NCI-H526 treated with DMSO at 0.1 percent for 48 hours (cell line): ENCODE data around the gene CLASP1.
A peak's percentile ranks its signal among the peaks of the same experiment; 100 is the strongest.
"Not testable (repeated sequence)": the region's sequence is repeated elsewhere in the genome, so short reads cannot be mapped to it uniquely, and the experiment has no call there.

Source experiments
- DNase-seq: peaks from one replicate; lab custom pipeline; 2025; lab: John Stamatoyannopoulos, UW

CLASP1 gene

GRCh38 chr2:121349721-121350401 is 299.4 kb downstream of the CLASP1 start:
- no peak for DNase-seq

DNA sequence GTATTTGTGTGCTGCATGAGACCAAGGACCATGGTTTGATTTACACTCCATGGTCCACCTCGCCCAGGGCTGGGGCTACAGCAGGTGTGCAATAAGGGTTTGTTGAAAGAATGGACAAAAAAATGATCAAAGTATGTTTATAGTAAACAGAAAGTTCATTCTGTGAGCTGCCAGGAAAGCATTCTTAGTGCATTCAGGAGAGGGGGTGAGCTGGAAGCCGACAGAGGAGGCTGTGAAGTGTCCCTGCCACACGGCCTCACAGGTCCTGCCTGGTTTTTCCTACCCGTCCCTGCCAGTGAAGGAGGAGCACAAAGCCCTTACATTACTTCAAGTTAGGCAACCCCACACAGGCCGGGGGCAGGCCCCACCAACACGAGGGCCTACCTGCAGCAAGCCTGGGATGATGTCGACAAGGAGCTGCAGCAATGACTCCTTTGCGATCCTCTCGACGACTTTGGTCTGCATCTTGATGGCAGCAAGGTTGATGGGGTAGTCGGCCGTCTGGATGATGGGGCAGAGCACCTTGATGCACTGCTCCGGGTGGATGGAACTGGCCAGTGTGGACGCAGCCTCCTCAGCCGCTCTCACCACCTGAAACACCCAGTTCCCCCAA is 301.0 kb downstream of the CLASP1 start:
- no peak for DNase-seq

DNA sequence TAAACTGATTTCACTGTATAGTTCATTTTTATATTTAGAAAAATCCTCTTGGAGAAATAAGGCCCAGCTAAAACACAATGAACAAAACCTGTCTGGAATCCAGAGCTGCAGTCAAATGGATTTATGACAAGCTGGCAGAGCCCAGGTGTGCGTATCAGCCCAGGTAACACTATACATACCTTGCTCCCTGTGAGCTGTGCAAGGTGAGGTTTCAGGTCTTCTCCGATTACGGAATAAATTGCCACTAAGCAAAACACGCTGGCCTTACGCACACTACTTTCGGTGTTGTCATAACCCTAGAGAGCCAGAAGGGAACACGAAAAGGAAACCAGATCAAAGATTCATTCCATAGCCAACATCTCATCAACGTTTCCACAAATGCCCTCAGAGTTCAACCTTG is 302.4 kb downstream of the CLASP1 start:
- DNase-seq = peak; percentile 50

DNA sequence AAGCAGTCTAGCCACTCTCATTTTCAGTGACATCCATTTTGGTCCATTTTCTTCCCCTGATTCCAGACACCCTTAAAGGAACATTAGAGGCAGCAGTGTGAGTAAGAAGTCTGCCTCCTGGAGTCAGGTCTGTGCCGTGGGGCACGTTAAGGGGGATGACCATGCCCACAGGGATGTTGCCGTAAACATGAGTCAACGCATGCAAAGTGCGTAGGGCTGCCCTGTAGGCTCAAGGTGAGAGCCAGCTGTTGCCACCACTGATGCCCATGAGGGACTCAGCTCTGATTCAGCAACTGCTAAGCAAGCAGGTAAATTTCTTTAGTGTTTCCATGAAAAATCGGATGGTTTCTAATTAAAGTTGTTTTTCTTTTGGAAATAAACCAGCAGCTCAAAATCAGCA is 302.9 kb downstream of the CLASP1 start:
- DNase-seq = no peak

DNA sequence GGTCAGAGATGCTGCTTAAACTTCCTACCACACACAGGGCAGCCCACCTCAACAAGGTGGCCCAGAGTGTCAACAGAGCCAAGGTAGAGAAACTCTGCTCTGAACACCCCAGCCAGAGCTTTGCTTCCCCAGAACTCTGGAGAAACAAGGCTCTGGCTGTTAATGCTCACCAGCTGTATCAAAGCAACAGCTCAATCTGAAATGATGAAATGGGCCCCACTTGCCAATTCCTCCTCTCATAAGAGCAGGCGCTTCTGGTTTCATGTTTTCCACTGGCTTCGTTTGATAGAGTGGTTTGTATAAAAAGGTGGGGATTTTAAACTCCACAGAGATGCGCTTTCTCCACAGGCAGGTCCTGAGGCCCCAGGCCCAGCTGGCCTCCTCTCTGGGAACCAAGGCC is 303.4 kb downstream of the CLASP1 start:
- DNase-seq = no peak

DNA sequence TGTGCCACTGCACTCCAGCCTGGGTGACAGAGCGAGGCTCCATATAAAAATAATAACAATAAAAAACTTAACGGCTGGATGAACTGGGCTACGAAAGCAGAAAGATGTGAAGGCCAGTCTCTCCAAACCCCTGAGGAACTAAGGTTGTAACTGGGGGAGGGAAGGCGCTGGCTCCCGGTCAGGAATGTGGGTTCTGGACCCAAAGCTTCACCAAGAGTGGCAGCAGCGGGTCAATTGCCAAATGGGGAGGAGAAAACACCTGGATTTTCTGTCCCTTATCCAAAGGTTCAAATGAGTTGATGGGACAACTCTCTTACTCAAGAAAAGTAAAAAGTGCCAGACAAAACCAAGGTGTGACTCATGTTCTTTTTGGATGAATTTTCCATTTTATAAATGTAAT is 304.2 kb downstream of the CLASP1 start:
- no peak for DNase-seq

DNA sequence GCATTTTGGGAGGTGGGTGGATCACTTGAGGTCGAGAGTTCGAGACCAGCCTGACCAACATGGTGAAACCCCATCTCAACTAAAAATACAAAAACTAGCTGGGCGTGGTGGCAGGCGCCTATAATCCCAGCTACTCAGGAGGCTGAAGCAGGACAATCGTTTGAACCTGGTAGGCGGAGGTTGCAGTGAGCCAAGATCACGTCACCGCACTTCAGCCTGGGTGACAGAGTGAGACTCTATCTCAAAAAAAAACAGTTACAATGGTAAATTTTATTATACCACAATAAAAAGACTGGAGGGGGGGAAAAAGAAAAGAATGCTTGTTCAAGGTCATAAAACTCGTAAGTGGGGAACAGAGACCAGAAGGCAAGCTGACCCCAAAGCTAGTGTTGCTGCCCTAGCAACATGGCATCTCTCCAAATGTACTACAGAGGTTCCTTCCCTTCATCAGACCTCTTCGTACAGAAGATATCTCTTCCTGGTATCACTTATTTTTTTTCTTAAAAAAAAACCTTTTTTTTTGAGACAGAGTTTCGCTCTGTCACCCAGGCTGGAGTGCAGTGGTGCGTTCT is 305.3 kb downstream of the CLASP1 start:
- DNase-seq = not testable (repeated sequence)

DNA sequence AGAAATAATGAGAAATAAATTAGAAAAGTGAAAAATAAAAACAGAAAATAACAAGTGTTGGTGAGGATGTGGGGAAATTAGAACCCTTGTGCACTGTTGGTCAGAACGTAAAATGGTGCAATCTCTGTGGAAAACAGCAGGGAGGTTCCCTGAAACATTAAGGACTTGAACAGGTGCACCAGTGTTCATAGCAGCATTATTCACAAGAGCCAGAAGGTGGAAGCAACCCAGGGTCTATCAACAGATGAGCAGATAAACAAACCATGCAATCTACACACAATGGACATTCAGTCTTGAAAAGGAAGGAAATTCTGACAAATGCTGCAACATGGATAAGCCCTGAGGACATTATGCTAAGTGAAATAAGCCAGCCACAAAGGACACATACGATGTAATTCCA is 306.1 kb downstream of the CLASP1 start:
- no peak for DNase-seq

DNA sequence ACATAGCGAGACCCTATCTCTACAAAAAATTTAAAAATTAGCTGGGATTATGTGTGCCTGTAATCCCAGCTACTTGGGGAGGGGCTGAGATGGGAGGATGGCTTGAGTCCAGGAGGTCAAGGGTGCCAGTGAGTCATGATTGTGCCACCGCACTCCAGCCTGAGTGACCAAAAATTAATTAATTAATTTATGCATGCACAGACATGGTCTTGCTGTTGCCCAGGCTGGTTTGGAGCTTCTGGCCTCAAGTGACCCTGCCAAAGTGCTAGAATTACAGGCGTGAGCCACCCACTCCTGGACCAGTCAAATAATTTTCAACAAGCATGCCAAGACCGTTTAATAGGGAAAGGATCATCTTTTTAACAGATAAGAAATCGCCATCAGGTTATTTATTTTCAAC is 306.5 kb downstream of the CLASP1 start:
- no peak for DNase-seq

DNA sequence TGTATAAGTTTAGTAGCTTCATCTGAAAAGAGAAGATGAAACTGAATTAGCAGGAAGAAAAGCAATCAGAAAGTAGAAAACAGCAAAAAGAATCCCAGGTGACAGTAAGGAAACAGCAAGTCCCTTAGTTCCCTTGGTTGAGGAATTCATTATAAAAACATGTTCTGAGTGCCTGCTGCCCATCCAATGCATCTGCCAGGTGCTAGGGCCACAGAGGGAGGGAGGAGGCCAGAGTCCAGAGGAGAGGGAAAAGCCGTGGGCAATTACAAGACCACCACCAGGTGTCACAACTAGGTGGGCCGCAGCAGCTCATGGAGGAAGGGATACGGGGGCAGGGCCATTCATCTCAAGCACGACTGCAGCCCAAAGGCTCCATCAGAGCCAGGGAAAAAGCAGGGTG is 308.3 kb downstream of the CLASP1 start:
- DNase-seq = no peak

DNA sequence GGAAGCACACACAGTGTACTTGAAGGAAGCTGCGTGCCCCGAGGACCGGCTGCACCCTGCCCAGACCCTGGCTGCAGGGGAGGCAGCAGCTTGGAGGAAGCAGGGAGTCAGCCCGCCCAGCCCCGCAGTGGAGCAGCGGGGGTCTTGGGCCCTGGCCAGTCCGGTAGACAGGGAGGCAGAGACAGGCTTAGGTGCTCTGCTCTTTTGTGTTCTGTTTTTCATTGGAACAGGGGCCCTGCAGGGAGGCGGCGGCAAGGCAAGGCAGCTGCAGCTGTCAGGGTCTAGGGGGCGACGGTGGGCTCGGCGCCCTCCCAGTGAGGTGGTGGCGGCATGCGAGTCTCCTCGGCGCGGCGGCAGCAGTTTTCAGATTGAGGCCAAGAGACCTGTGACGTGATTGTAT is 311.0 kb downstream of the CLASP1 start:
- DNase-seq = no peak

DNA sequence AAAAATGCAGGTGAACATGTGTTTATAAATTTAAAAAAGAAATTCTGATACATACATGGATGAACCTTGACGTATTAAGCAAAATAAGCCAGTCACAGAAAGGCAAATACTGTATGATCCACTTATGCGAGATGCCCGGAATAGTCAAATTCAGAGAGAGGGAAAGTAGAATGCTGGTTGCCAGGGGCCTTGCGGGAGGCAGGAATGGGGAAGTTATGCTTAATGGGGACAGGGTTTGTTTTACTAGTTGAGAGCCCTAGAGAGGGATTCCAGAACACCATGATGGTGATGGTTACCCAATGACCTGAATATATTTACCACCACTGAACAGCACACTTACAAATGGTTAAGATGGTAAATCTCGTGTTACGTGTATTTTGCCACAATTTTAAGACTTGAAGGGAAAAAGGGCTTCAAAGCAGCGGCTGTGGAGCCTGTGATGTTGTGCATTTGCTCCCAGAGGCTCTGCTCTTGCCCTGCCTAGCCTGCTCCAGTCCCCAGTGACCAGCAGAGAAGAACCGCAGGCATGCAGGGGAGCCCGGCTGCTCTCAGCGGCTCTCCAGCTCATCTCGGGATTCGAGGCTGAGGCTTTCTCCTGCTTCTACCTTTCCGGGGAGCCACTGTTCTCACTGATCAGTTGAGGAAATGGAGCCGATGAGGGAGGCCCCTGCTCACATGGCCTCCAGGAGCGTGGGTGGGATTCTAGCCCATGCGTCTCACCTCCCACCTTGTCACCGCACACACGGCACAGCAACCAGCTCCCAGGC is 312.6 kb downstream of the CLASP1 start:
- no peak for DNase-seq

DNA sequence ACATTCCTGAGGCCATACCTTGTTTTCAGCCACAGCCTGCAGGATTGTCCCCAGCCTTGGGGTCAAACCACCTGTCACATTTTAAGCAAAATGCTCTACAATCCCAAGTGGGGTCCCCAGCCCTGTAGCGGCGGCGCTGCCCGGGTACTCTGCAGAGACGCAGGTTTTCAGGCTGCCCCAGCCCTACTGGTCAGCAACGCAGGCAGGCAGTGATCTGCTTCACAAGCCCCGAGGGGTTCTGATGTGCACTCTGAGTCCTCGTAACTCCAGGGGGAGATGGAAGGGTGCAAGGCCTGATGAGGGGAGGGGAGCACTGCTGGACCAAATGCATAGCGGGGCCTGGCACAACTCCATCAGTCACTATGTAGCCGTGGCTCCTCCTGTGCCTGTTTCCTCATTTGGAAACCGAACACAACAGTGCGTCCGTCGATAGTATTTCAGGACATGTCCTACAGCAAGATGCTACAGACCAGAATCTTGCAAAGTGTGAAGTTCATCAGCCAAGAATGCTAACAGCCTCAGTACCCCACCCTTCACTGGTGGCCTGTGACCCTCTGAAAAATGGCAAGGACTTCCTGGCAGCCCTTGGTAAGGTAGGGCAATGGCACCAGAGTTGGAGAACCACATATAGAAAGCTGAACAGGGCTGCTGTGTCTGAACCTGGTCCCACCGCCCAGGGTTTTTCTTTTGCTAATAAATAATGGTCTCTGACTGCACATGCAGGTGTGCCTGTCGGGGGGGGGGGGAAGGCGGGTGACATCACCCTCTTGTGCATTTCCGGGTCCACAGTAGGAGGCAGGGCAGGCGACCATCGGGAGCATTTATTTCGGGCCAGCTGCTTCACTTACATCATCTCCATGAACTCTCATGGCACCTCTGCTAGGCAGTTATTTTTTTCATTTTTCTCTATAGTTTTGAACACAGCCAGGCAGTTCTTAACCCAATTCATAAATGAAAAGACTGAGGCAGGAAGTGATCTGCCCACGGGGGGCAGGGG is 313.7 kb downstream of the CLASP1 start:
- DNase-seq = no peak

- DNase-seq = no peak
Measured at GRCh38 chr2:121334581-121335293, 314.5 kb downstream of the CLASP1 start.

DNA sequence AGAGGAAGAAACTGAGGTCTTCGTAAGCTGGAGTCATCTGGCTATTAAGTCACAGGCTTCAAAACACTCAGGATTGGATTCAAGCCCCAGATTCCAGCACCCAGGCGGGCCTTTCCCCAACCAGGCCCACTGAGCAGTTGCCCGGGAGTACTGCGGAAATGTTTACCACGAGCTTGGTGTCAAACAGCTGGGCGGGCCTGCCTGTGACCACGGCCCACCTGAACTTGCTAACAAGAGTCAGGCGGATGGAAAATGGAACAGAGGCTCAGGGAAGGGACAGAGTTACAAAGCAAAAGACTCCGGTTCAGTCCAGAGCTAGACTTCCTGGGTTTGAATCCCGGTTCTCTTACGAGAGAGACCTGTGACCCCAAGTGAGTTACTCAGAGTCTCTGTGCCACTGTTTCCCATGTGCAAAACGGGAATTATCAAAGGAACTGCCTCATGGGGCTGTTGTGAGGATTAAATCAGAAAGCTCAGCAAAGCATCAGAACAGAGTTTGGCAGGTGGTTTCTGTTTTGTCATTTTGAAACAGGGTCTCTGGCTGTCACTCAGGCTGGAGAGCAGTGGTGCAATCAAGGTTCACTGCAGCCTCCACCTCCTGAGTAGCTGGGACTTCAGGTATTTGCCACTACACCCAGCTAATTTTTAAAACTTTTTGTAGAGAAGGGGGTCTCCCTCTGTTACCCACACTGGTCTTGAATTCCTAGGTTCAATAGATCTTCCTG is 315.3 kb downstream of the CLASP1 start:
- no peak for DNase-seq

- no peak for DNase-seq
Measured at GRCh38 chr2:121333231-121333630, 316.0 kb downstream of the CLASP1 start.

DNA sequence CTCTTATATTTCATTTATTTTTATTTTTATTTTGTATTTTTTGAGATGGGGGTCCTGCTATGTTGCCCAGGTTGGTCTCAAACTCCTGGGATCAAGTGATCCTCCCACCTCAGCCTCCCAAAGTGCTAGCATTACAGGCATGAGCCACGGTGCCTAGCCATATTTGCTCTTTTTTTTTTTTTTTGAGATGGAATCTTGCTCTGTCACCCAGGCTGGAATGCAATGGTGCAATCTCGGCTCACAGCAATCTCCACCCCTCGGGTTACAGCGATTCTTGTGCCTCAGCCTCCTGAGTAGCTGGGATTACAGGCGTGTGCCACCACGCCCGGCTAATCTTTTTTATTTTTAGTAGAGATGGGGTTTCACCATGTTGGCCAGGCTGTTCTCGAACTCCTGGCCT is 317.9 kb downstream of the CLASP1 start:
- not testable (repeated sequence) for DNase-seq

DNA sequence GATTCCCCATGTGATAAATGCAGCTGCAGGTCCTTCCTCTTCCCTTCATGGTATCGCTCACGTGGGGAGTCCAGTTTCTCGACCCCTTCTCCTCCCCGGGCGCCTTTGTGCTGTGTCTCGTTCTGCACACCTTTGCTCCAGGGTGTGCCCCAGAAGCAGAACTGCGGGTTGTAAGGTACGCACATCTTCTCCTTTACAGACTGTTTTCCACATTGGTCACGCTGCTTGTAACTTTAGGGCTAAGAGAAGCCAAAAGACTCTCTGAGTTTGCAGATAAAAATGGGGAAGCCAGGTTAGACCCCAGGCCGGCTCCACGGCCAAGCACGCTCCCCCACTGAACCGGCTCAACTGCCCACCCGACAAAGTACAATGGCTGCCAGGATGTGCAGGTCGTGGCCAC is 318.3 kb downstream of the CLASP1 start:
- DNase-seq = no peak

GRCh38 chr2:121329786-121330185 is 319.5 kb downstream of the CLASP1 start:
- no peak for DNase-seq

- DNase-seq = no peak
Measured at GRCh38 chr2:121326628-121327027, 322.6 kb downstream of the CLASP1 start.
